ENCODE measurements around the gene FTL. TPM values are rescaled to one million over a fixed set of nuclear protein-coding genes. Genes with fewer than 3 reads are reported as not detected.

FTL gene
- total RNA-seq, 4 donors from 2014 or later: 5,480 to 8,362 (median 5,857) TPM

GRCh38 chr19:49006905-49007304, 41.8 kb downstream of the FTL start:
- no peaks in the 10 kb centered on the region for H3K4me1 ChIP-seq
- TF ChIP-seq, protein P1, sequence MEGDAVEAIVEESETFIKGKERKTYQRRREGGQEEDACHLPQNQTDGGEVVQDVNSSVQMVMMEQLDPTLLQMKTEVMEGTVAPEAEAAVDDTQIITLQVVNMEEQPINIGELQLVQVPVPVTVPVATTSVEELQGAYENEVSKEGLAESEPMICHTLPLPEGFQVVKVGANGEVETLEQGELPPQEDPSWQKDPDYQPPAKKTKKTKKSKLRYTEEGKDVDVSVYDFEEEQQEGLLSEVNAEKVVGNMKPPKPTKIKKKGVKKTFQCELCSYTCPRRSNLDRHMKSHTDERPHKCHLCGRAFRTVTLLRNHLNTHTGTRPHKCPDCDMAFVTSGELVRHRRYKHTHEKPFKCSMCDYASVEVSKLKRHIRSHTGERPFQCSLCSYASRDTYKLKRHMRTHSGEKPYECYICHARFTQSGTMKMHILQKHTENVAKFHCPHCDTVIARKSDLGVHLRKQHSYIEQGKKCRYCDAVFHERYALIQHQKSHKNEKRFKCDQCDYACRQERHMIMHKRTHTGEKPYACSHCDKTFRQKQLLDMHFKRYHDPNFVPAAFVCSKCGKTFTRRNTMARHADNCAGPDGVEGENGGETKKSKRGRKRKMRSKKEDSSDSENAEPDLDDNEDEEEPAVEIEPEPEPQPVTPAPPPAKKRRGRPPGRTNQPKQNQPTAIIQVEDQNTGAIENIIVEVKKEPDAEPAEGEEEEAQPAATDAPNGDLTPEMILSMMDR (IDR thresholded peaks at IDR 0.05): no peak
- TF ChIP-seq POLR2A (IDR thresholded peaks at IDR 0.05): no peak
- TF ChIP-seq EP300 (IDR thresholded peaks at IDR 0.05): no peak
- H3K36me3 ChIP-seq: peaks cover 0 to 96% (median 18%) of the 10 kb centered on the region in 3 donors
- H3K9me3 ChIP-seq: no peaks in the 10 kb centered on the region
- no peak for DNase-seq (ENCODE audit: low spot score in 2 of 2)
- 93 to 97% methylated on average over 14 to 22 of the region's 22 CpGs for whole genome bisulfite sequencing, 2 donors
- no peak overlapping the region for H3K27ac ChIP-seq
- no peaks in the 10 kb centered on the region for H3K27me3 ChIP-seq
- no peak overlapping the region for H3K4me3 ChIP-seq

DNA sequence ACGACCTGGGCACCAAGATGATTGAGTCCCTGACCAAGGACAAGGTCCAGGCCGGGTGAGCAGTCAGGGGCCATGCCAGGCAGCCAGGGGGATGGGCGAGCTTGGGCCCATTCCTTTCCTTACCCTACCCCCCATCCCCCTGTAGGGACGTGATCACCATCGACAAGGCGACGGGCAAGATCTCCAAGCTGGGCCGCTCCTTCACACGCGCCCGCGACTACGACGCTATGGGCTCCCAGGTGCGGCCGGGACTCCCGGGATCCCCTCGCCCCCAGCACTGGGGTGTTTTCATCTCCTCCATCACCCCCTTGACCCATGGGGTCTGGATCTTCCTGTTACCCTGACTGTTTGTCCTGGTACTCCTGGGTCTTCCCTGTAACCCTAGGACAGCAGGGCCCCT, 44.7 kb downstream of the FTL start:
- H3K4me1 ChIP-seq: no peaks in the 10 kb centered on the region
- peaks cover 0 to 95% (median 12%) of the 10 kb centered on the region in 3 donors for H3K36me3 ChIP-seq
- H3K4me3 ChIP-seq: no peak overlapping the region
- TF ChIP-seq EP300 (IDR thresholded peaks at IDR 0.05) (no peak), POLR2A (IDR thresholded peaks at IDR 0.05) (no peak)
- TF ChIP-seq, protein P1 (IDR thresholded peaks at IDR 0.05): no peak
- H3K27ac ChIP-seq: no peak overlapping the region
- 94% methylated on average over 16 to 18 of the region's 18 CpGs for WGBS, 2 donors
- no peaks in the 10 kb centered on the region for H3K9me3 ChIP-seq
- no peak for DNase-seq (ENCODE audit: low spot score in 2 of 2)
- no peaks in the 10 kb centered on the region for H3K27me3 ChIP-seq

GRCh38 chr19:49010453-49010852, 45.3 kb downstream of the FTL start:
- Histone ChIP-seq H3K27me3 (no peaks in the 10 kb centered on the region), H3K4me3 (no peak overlapping the region), H3K36me3 (peaks cover 0 to 95% (median 15%) of the 10 kb centered on the region in 3 donors), H3K4me1 (no peaks in the 10 kb centered on the region), H3K27ac (no peak overlapping the region), H3K9me3 (no peaks in the 10 kb centered on the region)
- WGBS, 2 donors: 89 to 90% methylated on average over 18 of the region's 18 CpGs
- TF ChIP-seq POLR2A (IDR thresholded peaks at IDR 0.05) (no peak), EP300 (IDR thresholded peaks at IDR 0.05) (no peak)
- TF ChIP-seq, protein P1 (IDR thresholded peaks at IDR 0.05): no peak
- no peak for DNase-seq (ENCODE audit: low spot score in 2 of 2)

DNA sequence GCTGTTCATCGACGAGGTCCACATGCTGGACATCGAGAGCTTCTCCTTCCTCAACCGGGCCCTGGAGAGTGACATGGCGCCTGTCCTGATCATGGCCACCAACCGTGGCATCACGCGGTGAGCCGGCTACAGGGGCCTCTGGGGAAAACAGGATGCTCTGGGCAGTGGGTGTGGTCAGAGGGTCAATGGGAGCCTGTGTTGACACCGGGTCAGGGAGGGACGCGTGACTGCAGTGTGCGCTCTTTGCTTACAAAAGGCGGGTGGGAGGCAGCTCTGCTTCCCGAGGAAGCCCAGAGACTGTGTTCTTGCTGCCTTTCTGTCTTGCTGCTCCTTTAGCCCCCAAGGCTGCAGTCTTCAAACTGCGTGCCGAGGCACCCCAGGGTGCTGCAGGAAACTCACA, 46.1 kb downstream of the FTL start:
- Histone ChIP-seq H3K9me3 (no peaks in the 10 kb centered on the region), H3K36me3 (peaks cover 0 to 95% (median 16%) of the 10 kb centered on the region in 3 donors), H3K4me1 (no peaks in the 10 kb centered on the region), H3K27me3 (no peaks in the 10 kb centered on the region), H3K27ac (no peak overlapping the region), H3K4me3 (no peak overlapping the region)
- WGBS, 2 donors: 63 to 76% methylated on average over 16 to 17 of the region's 17 CpGs
- DNase-seq (ENCODE audit: low spot score in 2 of 2): no peak
- TF ChIP-seq, protein P1 (IDR thresholded peaks at IDR 0.05): no peak
- TF ChIP-seq EP300 (IDR thresholded peaks at IDR 0.05) (no peak), POLR2A (IDR thresholded peaks at IDR 0.05) (no peak)

GRCh38 chr19:49014123-49014869, 49.2 kb downstream of the FTL start:
- H3K36me3 ChIP-seq: peaks cover 0 to 73% (median 16%) of the 10 kb centered on the region in 3 donors
- TF ChIP-seq, protein P1 (IDR thresholded peaks at IDR 0.05): no peak
- TF ChIP-seq EP300 (IDR thresholded peaks at IDR 0.05): no peak
- TF ChIP-seq POLR2A (IDR thresholded peaks at IDR 0.05): no peak

More at GRCh38 chr19:49014123-49014869, 49.2 kb downstream of the FTL start:
- Histone ChIP-seq H3K4me1 (peaks cover 0 to 21% (median 16%) of the 10 kb centered on the region in 4 donors), H3K27me3 (peaks cover 0 to 15% of the 10 kb centered on the region in 2 donors), H3K9me3 (no peaks in the 10 kb centered on the region), H3K27ac (no peak overlapping the region), H3K4me3 (no peak overlapping the region)
- WGBS, 2 donors: 84 to 89% methylated on average over 28 to 32 of the region's 32 CpGs
- DNase-seq (ENCODE audit: low spot score in 2 of 2): no peak

Data from tibial nerve (tissue), 4 donors.